Epithelial cell of esophagus (primary cell): ENCODE data around the gene ARL10.

Experiments used
- DNase-seq: peaks from one replicate; pipeline ENCODE4 v3.0.0; 2010; ENCODE audit warnings: low read depth
- H3K4me3 ChIP-seq: 2 replicates; pipeline ENCODE4 v1.5.1; 2011; ENCODE audit warnings: mild to moderate bottlenecking, low read length, control low read depth
- CTCF ChIP-seq: IDR thresholded peaks from 2 replicates; pipeline ENCODE4 v1.5.1; 2011; ENCODE audit warnings: low read depth, mild to moderate bottlenecking, low read length, control low read depth, inconsistent platforms; ENCODE audit not compliant: insufficient read depth; ENCODE audit errors: missing control alignments

ARL10 gene

GRCh38 chr5:176427971-176428370 lies 62.7 kb downstream of the ARL10 start:
- peak; percentile 52 for DNase-seq
- no peak for TF ChIP-seq CTCF
- no peak overlapping the region for H3K4me3 ChIP-seq

- no peak for TF ChIP-seq CTCF
- no peak overlapping the region for H3K4me3 ChIP-seq
- no peak for DNase-seq
Observed at GRCh38 chr5:176429972-176430371, 64.7 kb downstream of the ARL10 start.
